Neuronal stem cell (in vitro differentiated cells): Measurements from ENCODE around the gene SCCPDH.

Experiments
- DNase-seq: peaks from one replicate; pipeline ENCODE4 v3.0.0-alpha.2; 2013; ENCODE audit warnings: low spot score
- H2AFZ ChIP-seq: one replicate; pipeline ENCODE4 v1.6.1; 2013; ENCODE audit warnings: mild to moderate bottlenecking, low read length, inconsistent platforms
- H2AK5ac ChIP-seq: 2 replicates; pipeline ENCODE4 v1.6.1; 2013; ENCODE audit warnings: low read depth, mild to moderate bottlenecking, inconsistent platforms, low read length, moderate library complexity, mixed read lengths
- H2BK120ac ChIP-seq: 2 replicates; pipeline ENCODE4 v1.6.1; 2013; ENCODE audit warnings: low read depth, mild to moderate bottlenecking, inconsistent platforms, low read length, moderate library complexity, mixed read lengths
- H2BK12ac ChIP-seq: one replicate; pipeline ENCODE4 v1.6.1; 2013; ENCODE audit warnings: low read length, inconsistent platforms
- H2BK15ac ChIP-seq: 2 replicates; pipeline ENCODE4 v1.6.1; 2013; ENCODE audit warnings: mild to moderate bottlenecking, low read length, inconsistent platforms, mixed read lengths
- H2BK5ac ChIP-seq: one replicate; pipeline ENCODE4 v1.6.1; 2013; ENCODE audit warnings: inconsistent platforms, mild to moderate bottlenecking, low read length, moderate library complexity
- H3K14ac ChIP-seq: one replicate; pipeline ENCODE4 v1.6.1; 2013; ENCODE audit warnings: low read length, inconsistent platforms
- H3K18ac ChIP-seq: 2 replicates; pipeline ENCODE4 v1.6.1; 2013; ENCODE audit warnings: low read length, inconsistent platforms
- H3K23ac ChIP-seq: 2 replicates; pipeline ENCODE4 v1.6.1; 2013; ENCODE audit warnings: low read depth, mild to moderate bottlenecking, mixed read lengths, low read length, inconsistent platforms; ENCODE audit not compliant: poor library complexity
- H3K27ac ChIP-seq: replicated peaks from 3 replicates; pipeline ENCODE4 v1.5.1; 2013; ENCODE audit warnings: low read length, inconsistent platforms
- H3K27me3 ChIP-seq, 3 experiments: 2 replicates each; pipeline ENCODE4 v1.6.1; 2013; ENCODE audit warnings: low read length in 3 of 3, mild to moderate bottlenecking in 2 of 3, inconsistent platforms in 1 of 3, low read depth in 1 of 3, mixed read lengths in 1 of 3, moderate library complexity in 1 of 3; ENCODE audit not compliant: control insufficient read depth in 3 of 3, insufficient read depth in 3 of 3
- H3K36me3 ChIP-seq, 2 donors: replicated peaks in 1 of 2; 2 replicates each; pipeline ENCODE4 v1.6.1; 2013; ENCODE audit warnings: low read length in 2 of 2; ENCODE audit not compliant: control insufficient read depth in 2 of 2, insufficient read depth in 2 of 2
- H3K4ac ChIP-seq: 2 replicates; pipeline ENCODE4 v1.6.1; 2013; ENCODE audit warnings: inconsistent platforms, mild to moderate bottlenecking, low read length, moderate library complexity
- H3K4me1 ChIP-seq, 2 donors: 1 replicate in 1 of 2; 2 replicates in 1 of 2; pipeline ENCODE4 v1.6.1; 2013; ENCODE audit warnings: low read length in 2 of 2, low read depth in 1 of 2; ENCODE audit not compliant: control insufficient read depth in 2 of 2, insufficient read depth in 1 of 2
- H3K4me2 ChIP-seq: one replicate; pipeline ENCODE4 v1.6.1; 2013; ENCODE audit warnings: mild to moderate bottlenecking, low read length, inconsistent platforms; ENCODE audit not compliant: insufficient read depth, poor library complexity, severe bottlenecking
- H3K4me3 ChIP-seq, 2 donors: 2 replicates each; pipeline ENCODE4 v1.5.1; 2013; ENCODE audit warnings: low read length in 2 of 2, mild to moderate bottlenecking in 2 of 2, inconsistent platforms in 1 of 2, moderate library complexity in 1 of 2
- H3K79me1 ChIP-seq: one replicate; pipeline ENCODE4 v1.6.1; 2013; ENCODE audit warnings: low read depth, mild to moderate bottlenecking, inconsistent platforms, low read length, moderate library complexity
- H3K9ac ChIP-seq: one replicate; pipeline ENCODE4 v1.6.1; 2013; ENCODE audit warnings: mild to moderate bottlenecking, low read depth, low read length, inconsistent platforms; ENCODE audit not compliant: poor library complexity
- H3K9me3 ChIP-seq, 2 donors: replicated peaks in 1 of 2; 2 replicates each; pipeline versions ENCODE3 to v1.6.1; 2013; ENCODE audit warnings: low read length in 2 of 2, mild to moderate bottlenecking in 2 of 2, inconsistent platforms in 1 of 2, low read depth in 1 of 2, mixed read lengths in 1 of 2, moderate library complexity in 1 of 2; ENCODE audit not compliant: control insufficient read depth in 2 of 2, insufficient read depth in 1 of 2
- H4K8ac ChIP-seq: one replicate; pipeline ENCODE4 v1.6.1; 2013; ENCODE audit warnings: low read depth, mild to moderate bottlenecking, inconsistent platforms, low read length, moderate library complexity
- H4K91ac ChIP-seq: one replicate; pipeline ENCODE4 v1.6.1; 2013; ENCODE audit warnings: low read length, low read depth, mild to moderate bottlenecking, inconsistent platforms; ENCODE audit not compliant: poor library complexity
- WGBS, 2 donors: extraction: QIAGEN DNeasy Blood & Tissue Kit; methylation state at CpG; one replicate each; pipeline ENCODE4 v1.1.7; 2013; ENCODE audit warnings: missing lambda C conversion rate in 2 of 2, mixed read lengths in 1 of 2; ENCODE audit not compliant: insufficient read length in 2 of 2, insufficient replicate concordance in 1 of 2; ENCODE audit errors: extremely low coverage in 2 of 2; 5-methylcytosine and 5-hydroxymethylcytosine counted together

The SCCPDH gene

DNA sequence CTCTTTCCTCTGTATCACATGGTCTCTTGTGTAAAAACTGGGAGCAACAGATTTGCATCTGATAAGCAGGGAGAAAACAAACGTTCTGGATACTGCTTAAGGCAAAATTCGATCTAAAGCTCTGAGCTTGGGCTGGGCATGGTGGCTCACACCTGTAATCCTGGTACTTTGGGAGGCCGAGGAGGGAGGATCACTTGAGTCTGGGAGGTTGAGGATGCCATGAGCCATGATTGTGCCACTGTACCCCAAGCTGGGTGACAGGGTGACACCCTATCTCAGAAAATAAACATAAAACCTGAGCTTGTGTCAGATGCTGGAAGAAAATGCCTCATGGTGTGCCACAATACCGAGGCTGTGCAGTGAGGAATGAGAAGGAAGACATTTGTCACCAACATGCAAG lies 73.9 kb downstream of the SCCPDH start:
- no peak overlapping the region for H3K4ac ChIP-seq
- DNase-seq = no peak
- H2BK12ac ChIP-seq = no peak overlapping the region
- H2AFZ ChIP-seq = no peak overlapping the region
- H3K18ac ChIP-seq = no peak overlapping the region
- no peak overlapping the region for H3K4me2 ChIP-seq
- no peak overlapping the region for H3K14ac ChIP-seq
- H4K91ac ChIP-seq = no peak overlapping the region
- peaks cover 0 to 15% (median 0%) of the 10 kb centered on the region in 3 experiments for H3K27me3 ChIP-seq
- no peak overlapping the region for H2BK15ac ChIP-seq
- no peak overlapping the region for H3K27ac ChIP-seq
- no peak overlapping the region for H4K8ac ChIP-seq
- H2BK5ac ChIP-seq = no peak overlapping the region
- no peaks in the 10 kb centered on the region for H3K36me3 ChIP-seq
- WGBS, 2 donors = no CpG with 5 or more reads among the region's 4 CpGs
- H3K9me3 ChIP-seq = peaks cover 0 to 3% of the 10 kb centered on the region in 2 donors
- no peak overlapping the region for H3K9ac ChIP-seq
- H2AK5ac ChIP-seq = no peak overlapping the region
- H3K23ac ChIP-seq = peak overlapping the region; percentile 10
- H2BK120ac ChIP-seq = no peak overlapping the region
- H3K4me1 ChIP-seq = peaks cover 17 to 19% of the 10 kb centered on the region in 2 donors
- H3K79me1 ChIP-seq = no peaks in the 10 kb centered on the region
- H3K4me3 ChIP-seq = no peak overlapping the region

DNA sequence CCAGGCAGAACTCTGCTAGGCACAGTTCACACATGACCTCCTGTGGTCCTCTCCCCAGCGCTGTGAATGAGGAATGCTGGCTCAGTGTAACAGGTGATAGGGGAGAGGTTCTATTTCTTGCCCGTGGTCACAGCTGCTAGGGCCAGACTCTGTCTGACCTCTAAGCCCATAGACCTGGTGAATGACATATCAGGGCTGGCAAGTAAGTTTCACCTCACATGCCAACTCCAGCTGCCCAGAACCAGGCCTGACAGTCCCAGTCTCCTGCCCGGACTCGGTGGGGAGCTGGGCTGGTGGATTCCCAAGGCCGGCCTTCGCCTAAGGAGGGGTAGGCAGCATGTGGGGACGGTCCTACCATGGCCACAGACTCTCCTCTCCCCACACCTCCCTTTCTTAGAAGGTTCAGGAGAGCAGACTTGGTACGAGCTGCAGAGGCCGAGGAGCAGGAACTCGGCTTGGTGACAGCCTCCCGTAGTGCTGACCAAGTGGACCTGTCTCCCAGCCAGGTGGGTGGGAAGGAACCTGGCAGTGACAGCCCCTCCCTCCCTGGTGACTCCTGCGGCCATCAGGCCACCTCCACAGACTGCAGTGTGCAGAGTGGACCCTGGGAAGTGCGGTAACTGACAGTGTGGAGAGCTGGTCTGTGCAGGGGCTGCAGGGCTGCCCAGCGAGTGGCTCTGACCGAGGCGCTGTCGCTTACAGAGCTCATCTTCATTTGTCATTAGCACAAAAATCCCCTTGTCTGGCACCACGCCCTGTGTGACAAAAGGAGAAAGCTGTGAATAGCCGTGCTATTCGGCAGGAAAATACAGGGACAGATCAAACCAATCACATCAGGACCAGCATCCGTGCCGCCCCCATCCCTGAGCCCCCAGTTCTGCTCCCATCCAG lies 74.6 kb downstream of the SCCPDH start:
- Histone ChIP-seq H4K91ac (no peak overlapping the region), H4K8ac (peak overlapping the region; percentile 6), H3K9ac (peak overlapping the region; percentile 50), H3K9me3 (peaks cover 0 to 6% of the 10 kb centered on the region in 2 donors), H3K4ac (no peak overlapping the region), H2BK15ac (no peak overlapping the region), H2BK120ac (no peak overlapping the region), H3K27ac (no peak overlapping the region), H2BK5ac (no peak overlapping the region), H2BK12ac (no peak overlapping the region), H3K23ac (peak overlapping the region; percentile 10), H2AK5ac (peak overlapping the region; percentile 53), H2AFZ (peak overlapping the region; percentile 44), H3K4me1 (peaks cover 12 to 14% of the 10 kb centered on the region in 2 donors), H3K27me3 (peaks cover 0 to 15% (median 0%) of the 10 kb centered on the region in 3 experiments), H3K4me3 (no peak overlapping the region), H3K36me3 (no peaks in the 10 kb centered on the region), H3K79me1 (no peaks in the 10 kb centered on the region), H3K14ac (peak overlapping the region; percentile 63), H3K4me2 (no peak overlapping the region), H3K18ac (peak overlapping the region; percentile 90)
- WGBS, 2 donors = no CpG with 5 or more reads among the region's 22 CpGs
- no peak for DNase-seq

DNA sequence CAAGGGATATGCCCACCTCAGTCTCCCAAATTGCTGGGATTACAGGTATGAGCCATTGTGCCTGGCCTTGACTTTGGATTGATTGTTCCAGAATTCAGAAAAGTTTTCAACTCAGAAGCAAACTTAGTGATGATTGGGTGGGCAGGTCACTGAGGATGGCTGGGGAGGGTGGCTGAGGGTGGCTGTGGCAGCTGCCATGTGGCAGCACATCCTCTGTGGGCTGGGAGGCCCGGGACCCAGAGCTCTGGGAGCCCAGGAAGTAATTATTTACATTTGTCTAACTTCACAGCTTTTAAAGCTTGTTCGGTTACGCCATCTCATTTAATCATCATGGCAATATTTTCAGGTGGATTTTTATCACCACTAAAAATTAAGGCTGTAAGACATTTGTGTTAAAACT lies 76.1 kb downstream of the SCCPDH start:
- Histone ChIP-seq H2BK5ac (no peak overlapping the region), H3K4me1 (peaks cover 6 to 8% of the 10 kb centered on the region in 2 donors), H4K8ac (no peak overlapping the region), H3K27me3 (peaks cover 0 to 15% (median 0%) of the 10 kb centered on the region in 3 experiments), H3K27ac (no peak overlapping the region), H3K9me3 (peaks cover 0 to 6% of the 10 kb centered on the region in 2 donors), H3K14ac (no peak overlapping the region), H3K18ac (no peak overlapping the region), H3K36me3 (no peaks in the 10 kb centered on the region), H2BK120ac (no peak overlapping the region), H3K79me1 (no peaks in the 10 kb centered on the region), H3K4ac (no peak overlapping the region), H2BK12ac (no peak overlapping the region), H3K23ac (no peak overlapping the region), H3K4me2 (no peak overlapping the region), H2AK5ac (no peak overlapping the region), H3K4me3 (no peak overlapping the region), H4K91ac (no peak overlapping the region), H2BK15ac (no peak overlapping the region), H2AFZ (no peak overlapping the region), H3K9ac (no peak overlapping the region)
- DNase-seq = no peak
- WGBS, 2 donors = no CpG with 5 or more reads among the region's 3 CpGs

DNA sequence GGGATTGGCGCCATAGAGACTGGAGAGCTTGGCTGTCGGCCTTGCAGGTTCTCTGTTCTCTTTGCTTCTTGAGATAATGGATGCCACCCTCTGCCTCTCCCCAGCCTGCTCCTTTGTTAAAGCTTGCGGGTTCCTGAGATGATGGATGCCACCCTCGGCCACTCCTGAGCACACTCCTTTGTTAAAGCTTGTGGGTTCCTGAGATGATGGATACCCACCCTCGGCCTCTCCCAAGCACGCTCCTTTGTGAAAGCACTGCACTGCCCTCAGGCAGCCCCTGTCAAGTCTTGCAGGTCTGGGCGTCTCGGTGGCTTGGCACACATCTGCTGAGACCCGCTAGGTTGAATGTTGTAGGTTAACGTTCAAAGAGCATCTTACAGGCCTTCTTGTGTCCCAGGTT lies 76.5 kb downstream of the SCCPDH start:
- H2BK12ac ChIP-seq = no peak overlapping the region
- H2AFZ ChIP-seq = no peak overlapping the region
- no peaks in the 10 kb centered on the region for H3K79me1 ChIP-seq
- no peaks in the 10 kb centered on the region for H3K36me3 ChIP-seq
- H3K27ac ChIP-seq = no peak overlapping the region
- H3K4me3 ChIP-seq = no peak overlapping the region
- H2BK120ac ChIP-seq = no peak overlapping the region
- no peak overlapping the region for H3K14ac ChIP-seq
- H2AK5ac ChIP-seq = no peak overlapping the region
- H3K18ac ChIP-seq = no peak overlapping the region
- H2BK15ac ChIP-seq = no peak overlapping the region
- no CpG with 5 or more reads among the region's 10 CpGs for WGBS, 2 donors
- no peak overlapping the region for H3K4me2 ChIP-seq
- H3K4ac ChIP-seq = no peak overlapping the region
- no peak for DNase-seq
- no peak overlapping the region for H4K8ac ChIP-seq
- H3K9ac ChIP-seq = no peak overlapping the region
- no peak overlapping the region for H2BK5ac ChIP-seq
- peaks cover 0 to 15% (median 0%) of the 10 kb centered on the region in 3 experiments for H3K27me3 ChIP-seq
- peaks cover 6 to 8% of the 10 kb centered on the region in 2 donors for H3K4me1 ChIP-seq
- no peak overlapping the region for H3K23ac ChIP-seq
- peaks cover 0 to 6% of the 10 kb centered on the region in 2 donors for H3K9me3 ChIP-seq
- H4K91ac ChIP-seq = no peak overlapping the region
